H9 (cell line): ENCODE results near the gene GALNT2. TPM values are rescaled to one million over a fixed set of nuclear protein-coding genes. Genes with fewer than 3 reads are reported as not detected.

Experiments used
- DNase-seq: peaks from one replicate; pipeline ENCODE4 v3.0.0-alpha.2; 2017
- H2AFZ ChIP-seq: one replicate; pipeline ENCODE4 v1.6.1; 2013; ENCODE audit warnings: mild to moderate bottlenecking, low read length, control low read depth, moderate library complexity
- H2AK5ac ChIP-seq: 2 replicates; pipeline ENCODE4 v1.6.1; 2013; ENCODE audit warnings: low read length, control low read depth, mixed read lengths; ENCODE audit not compliant: insufficient read length
- H2BK120ac ChIP-seq: one replicate; pipeline ENCODE4 v1.6.1; 2013; ENCODE audit warnings: low read depth, mild to moderate bottlenecking, low read length, control low read depth, inconsistent platforms; ENCODE audit not compliant: poor library complexity, severe bottlenecking
- H2BK12ac ChIP-seq: 2 replicates; pipeline ENCODE4 v1.6.1; 2013; ENCODE audit warnings: low read length, control low read depth, mixed read lengths, low read depth; ENCODE audit not compliant: insufficient read length
- H2BK15ac ChIP-seq: 2 replicates; pipeline ENCODE4 v1.6.1; 2013; ENCODE audit warnings: low read depth, low read length, control low read depth
- H2BK20ac ChIP-seq: one replicate; pipeline ENCODE4 v1.6.1; 2013; ENCODE audit warnings: low read depth, mild to moderate bottlenecking, low read length, control low read depth, inconsistent platforms; ENCODE audit not compliant: poor library complexity, severe bottlenecking
- H2BK5ac ChIP-seq: 2 replicates; pipeline ENCODE4 v1.6.1; 2013; ENCODE audit warnings: low read length, control low read depth, mixed read lengths; ENCODE audit not compliant: insufficient read length
- H3K14ac ChIP-seq: 2 replicates; pipeline ENCODE4 v1.6.1; 2013; ENCODE audit warnings: low read length, control low read depth; ENCODE audit not compliant: insufficient read depth
- H3K18ac ChIP-seq: 2 replicates; pipeline ENCODE4 v1.6.1; 2013; ENCODE audit warnings: low read depth, mild to moderate bottlenecking, mixed read lengths, low read length, control low read depth; ENCODE audit not compliant: insufficient read length
- H3K23ac ChIP-seq: 2 replicates; pipeline ENCODE4 v1.6.1; 2013; ENCODE audit warnings: low read length, control low read depth, mixed read lengths, low read depth; ENCODE audit not compliant: insufficient read length
- H3K23me2 ChIP-seq: 2 replicates; pipeline ENCODE4 v1.6.1; 2013; ENCODE audit warnings: low read depth, mild to moderate bottlenecking, mixed read lengths, low read length, control low read depth; ENCODE audit not compliant: insufficient read length, poor library complexity, severe bottlenecking
- H3K27ac ChIP-seq: 2 replicates; pipeline ENCODE4 v1.5.1; 2013; ENCODE audit warnings: low read length, control low read depth, mixed read lengths, low read depth; ENCODE audit not compliant: insufficient read length
- H3K27me3 ChIP-seq: 2 replicates; pipeline ENCODE4 v1.6.1; 2013; ENCODE audit warnings: low read length, control low read depth, inconsistent platforms; ENCODE audit not compliant: insufficient read depth
- H3K4ac ChIP-seq: 2 replicates; pipeline ENCODE4 v1.6.1; 2013; ENCODE audit warnings: low read depth, mild to moderate bottlenecking, control low read depth, inconsistent platforms, low read length, moderate library complexity
- H3K4me1 ChIP-seq: 2 replicates; pipeline ENCODE4 v1.6.1; 2013; ENCODE audit warnings: low read length, control low read depth, inconsistent platforms; ENCODE audit not compliant: insufficient read depth
- H3K4me2 ChIP-seq: 2 replicates; pipeline ENCODE4 v1.6.1; 2013; ENCODE audit warnings: low read length, control low read depth, mixed read lengths; ENCODE audit not compliant: insufficient read length, insufficient read depth
- H3K56ac ChIP-seq: 2 replicates; pipeline ENCODE4 v1.6.1; 2013; ENCODE audit warnings: low read depth, mild to moderate bottlenecking, mixed read lengths, low read length, control low read depth; ENCODE audit not compliant: insufficient read length
- H3K79me1 ChIP-seq: 2 replicates; pipeline ENCODE4 v1.6.1; 2013; ENCODE audit warnings: low read depth, mild to moderate bottlenecking, moderate library complexity, low read length, control low read depth, inconsistent platforms; ENCODE audit not compliant: insufficient read depth, poor library complexity, severe bottlenecking
- H3K79me2 ChIP-seq: 2 replicates; pipeline ENCODE4 v1.6.1; 2013; ENCODE audit warnings: low read length, control low read depth, inconsistent platforms; ENCODE audit not compliant: insufficient read depth
- H3K9ac ChIP-seq: 2 replicates; pipeline ENCODE4 v1.6.1; 2013; ENCODE audit warnings: low read length, control low read depth, mixed read lengths; ENCODE audit not compliant: insufficient read length; ENCODE audit errors: extremely low read depth
- H3K9me3 ChIP-seq: one replicate; pipeline ENCODE4 v1.6.1; 2013; ENCODE audit warnings: low read depth, low read length, inconsistent platforms; ENCODE audit not compliant: control insufficient read depth
- H3T11ph ChIP-seq: one replicate; pipeline ENCODE4 v1.6.1; 2013; ENCODE audit warnings: mild to moderate bottlenecking, low read length, control low read depth, inconsistent platforms
- H4K20me1 ChIP-seq: one replicate; pipeline ENCODE4 v1.6.1; 2013; ENCODE audit not compliant: control insufficient read depth, insufficient read length, insufficient read depth
- H4K5ac ChIP-seq: 2 replicates; pipeline ENCODE4 v1.6.1; 2013; ENCODE audit warnings: low read depth, mild to moderate bottlenecking, mixed read lengths, low read length, control low read depth; ENCODE audit not compliant: insufficient read length
- H4K8ac ChIP-seq: replicated peaks from 2 replicates; pipeline ENCODE4 v1.6.1; 2013; ENCODE audit warnings: low read length, control low read depth, mixed read lengths, low read depth; ENCODE audit not compliant: insufficient read length
- H4K91ac ChIP-seq: 2 replicates; pipeline ENCODE4 v1.6.1; 2013; ENCODE audit warnings: low read depth, mild to moderate bottlenecking, moderate library complexity, mixed read lengths, low read length, control low read depth; ENCODE audit not compliant: insufficient read length
- H3K27ac Mint-ChIP-seq, 3 experiments: 2 replicates in 2 of 3; 3 replicates in 1 of 3; pipeline ENCODE4 v1.8.0; 2020 to 2021; ENCODE audit warnings: mixed read lengths in 3 of 3, mild to moderate bottlenecking in 1 of 3, moderate library complexity in 1 of 3
- H3K27me3 Mint-ChIP-seq: 2 replicates; pipeline ENCODE4 v1.8.0; 2021; ENCODE audit warnings: low read depth, mild to moderate bottlenecking, moderate library complexity, mixed read lengths
- H3K36me3 Mint-ChIP-seq, 3 experiments: 2 replicates in 2 of 3; 3 replicates in 1 of 3; pipeline ENCODE4 v1.8.0; 2020 to 2021; ENCODE audit warnings: low read depth in 3 of 3, mixed read lengths in 3 of 3; ENCODE audit not compliant: insufficient read depth in 1 of 3
- H3K4me1 Mint-ChIP-seq, 2 experiments: 2 replicates each; pipeline ENCODE4 v1.8.0; 2020; ENCODE audit warnings: mixed read lengths in 2 of 2
- H3K4me3 Mint-ChIP-seq, 2 experiments: 2 replicates in 1 of 2; 3 replicates in 1 of 2; pipeline ENCODE4 v1.8.0; 2020 to 2021; ENCODE audit warnings: mild to moderate bottlenecking in 2 of 2, mixed read lengths in 2 of 2, moderate library complexity in 1 of 2
- H3K9me3 Mint-ChIP-seq, 2 experiments: 2 replicates in 1 of 2; 3 replicates in 1 of 2; pipeline ENCODE4 v1.8.0; 2020; ENCODE audit warnings: mild to moderate bottlenecking in 2 of 2, mixed read lengths in 2 of 2, moderate library complexity in 1 of 2
- CTCF ChIP-seq: fragments of 200-600 bp; sonication (generic); conservative IDR thresholded peaks from 3 replicates; pipeline ENCODE4 v1.8.0; 2021; ENCODE audit warnings: antibody characterized with exemption, mild to moderate bottlenecking
- WGBS: extraction: QIAGEN DNeasy Blood & Tissue Kit; methylation state at CpG from one replicate; pipeline ENCODE4 v1.1.7; 2013; ENCODE audit warnings: missing lambda C conversion rate, low lambda C conversion rate, mixed read lengths; ENCODE audit not compliant: insufficient read length; ENCODE audit errors: extremely low coverage; 5-methylcytosine and 5-hydroxymethylcytosine counted together
- total RNA-seq: library from RNA; stranded (reverse); gene quantifications from 2 replicates; pipeline ENCODE4 v1.2.1, GENCODE V29; 2021

GALNT2 gene
- total RNA-seq, 1 experiment from 2014 or later = 57.6 TPM

- no peak overlapping the region for H3K23ac ChIP-seq
- Mint-ChIP-seq H3K27ac (no peak overlapping the region), H3K4me3 (no peak overlapping the region), H3K27me3 (no peaks in the 10 kb centered on the region), H3K9me3 (no peaks in the 10 kb centered on the region), H3K36me3 (peaks cover 17 to 27% (median 26%) of the 10 kb centered on the region in 3 experiments; a peak in 6 of 7 replicates), H3K4me1 (peaks cover 35 to 38% of the 10 kb centered on the region in 2 experiments)
- H3K27ac ChIP-seq = no peak overlapping the region
- no peak overlapping the region for H3K9ac ChIP-seq
- no peak overlapping the region for H4K5ac ChIP-seq
- H3T11ph ChIP-seq = no peak overlapping the region
- no peak overlapping the region for H4K91ac ChIP-seq
- H2BK20ac ChIP-seq = no peak overlapping the region
- DNase-seq = no peak
- H3K23me2 ChIP-seq = no peaks in the 10 kb centered on the region
- H4K20me1 ChIP-seq = no peaks in the 10 kb centered on the region
- H3K79me2 ChIP-seq = no peaks in the 10 kb centered on the region
- no peak overlapping the region for H2BK15ac ChIP-seq
- no peak overlapping the region for H2BK12ac ChIP-seq
- H3K4ac ChIP-seq = no peak overlapping the region
- no peak overlapping the region for H3K14ac ChIP-seq
- H3K27me3 ChIP-seq = no peaks in the 10 kb centered on the region
- H2BK120ac ChIP-seq = no peak overlapping the region
- no peak overlapping the region for H2AK5ac ChIP-seq
- no CpG with 5 or more reads among the region's 8 CpGs for WGBS
- no peak overlapping the region for H3K56ac ChIP-seq
- H3K18ac ChIP-seq = no peak overlapping the region
- H4K8ac ChIP-seq = no peak overlapping the region
- H3K4me1 ChIP-seq = peaks cover 11% of the 10 kb centered on the region
- no peaks in the 10 kb centered on the region for H3K79me1 ChIP-seq
- H3K4me2 ChIP-seq = no peak overlapping the region
- no peak for TF ChIP-seq CTCF
- no peaks in the 10 kb centered on the region for H3K9me3 ChIP-seq
- no peak overlapping the region for H2AFZ ChIP-seq
- no peak overlapping the region for H2BK5ac ChIP-seq
Measured at GRCh38 chr1:230248016-230248888, 181.2 kb downstream of the GALNT2 start.
